SK-MEL-5 (cell line): Measurements from ENCODE around the gene PTH1R. TPM values are rescaled to one million over a fixed set of nuclear protein-coding genes. Genes with fewer than 3 reads are reported as not detected.
A peak's percentile ranks its signal among the peaks of the same experiment; 100 is the strongest.

ENCODE experiments used
- DNase-seq: peaks from one replicate; pipeline ENCODE4 v3.0.0-alpha.2; 2016; ENCODE audit warnings: low read depth, low spot score
- in situ Hi-C: cut with HindIII; loops from 2 replicates; pipeline ENCODE4 v1.10.0; 2016; ENCODE audit warnings: low sequenced_read_pairs, high pct_unique_total_duplicates, low pct_unique_long_range_greater_than_20kb
- total RNA-seq: library from RNA; depleted of rRNA; stranded (reverse); fragments of >200 nt; shearing (Covaris generic); gene quantifications from 2 replicates; pipeline ENCODE4 v1.2.3, GENCODE V29; 2014

Gene PTH1R
- total RNA-seq, 1 experiment from 2014 or later: not detected

- DNase-seq: no peak
- in situ Hi-C loops: no loop called here
Measured at GRCh38 chr3:46873521-46873920, 4.0 kb upstream of the PTH1R start.

DNA sequence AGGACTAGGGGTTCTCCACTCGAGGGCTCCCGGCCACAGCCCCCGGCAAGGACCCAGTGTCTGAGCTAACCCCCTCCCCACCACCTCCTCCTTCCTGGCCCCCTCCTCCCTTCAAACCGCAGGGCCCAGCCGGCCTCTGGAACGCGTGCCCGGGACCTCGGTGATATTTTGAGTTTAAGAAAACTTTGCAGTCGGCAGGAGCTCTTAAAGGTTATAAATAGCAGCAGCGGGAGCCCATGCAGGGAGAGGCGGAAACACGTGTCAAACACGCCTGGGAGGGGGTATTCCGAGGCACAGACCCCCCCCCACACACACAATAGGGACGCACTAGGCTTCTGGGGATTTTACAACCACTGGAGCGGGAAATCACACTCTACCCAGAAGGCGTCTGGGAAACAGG, 3.1 kb upstream of the PTH1R start:
- in situ Hi-C loops: no loop called here
- no peak for DNase-seq

- DNase-seq: no peak
- in situ Hi-C loops: no loop called here
Measured at GRCh38 chr3:46875560-46875959, 2.0 kb upstream of the PTH1R start.

- no peak for DNase-seq
- in situ Hi-C loops: no loop called here
Measured at GRCh38 chr3:46876313-46877300, 914 bp upstream of the PTH1R start.

GRCh38 chr3:46878781-46879436, 1.4 kb downstream of the PTH1R start:
- in situ Hi-C loops: no loop called here
- peak; percentile 7 for DNase-seq

GRCh38 chr3:46880884-46881595, 3.5 kb downstream of the PTH1R start:
- in situ Hi-C loops: no loop called here
- no peak for DNase-seq

GRCh38 chr3:46881596-46882376, 4.3 kb downstream of the PTH1R start:
- in situ Hi-C loops: no loop called here

GRCh38 chr3:46882377-46883053, 5.0 kb downstream of the PTH1R start:
- in situ Hi-C loops: no loop called here
- DNase-seq: no peak

More at GRCh38 chr3:46881596-46882376, 4.3 kb downstream of the PTH1R start:
- no peak for DNase-seq

DNA sequence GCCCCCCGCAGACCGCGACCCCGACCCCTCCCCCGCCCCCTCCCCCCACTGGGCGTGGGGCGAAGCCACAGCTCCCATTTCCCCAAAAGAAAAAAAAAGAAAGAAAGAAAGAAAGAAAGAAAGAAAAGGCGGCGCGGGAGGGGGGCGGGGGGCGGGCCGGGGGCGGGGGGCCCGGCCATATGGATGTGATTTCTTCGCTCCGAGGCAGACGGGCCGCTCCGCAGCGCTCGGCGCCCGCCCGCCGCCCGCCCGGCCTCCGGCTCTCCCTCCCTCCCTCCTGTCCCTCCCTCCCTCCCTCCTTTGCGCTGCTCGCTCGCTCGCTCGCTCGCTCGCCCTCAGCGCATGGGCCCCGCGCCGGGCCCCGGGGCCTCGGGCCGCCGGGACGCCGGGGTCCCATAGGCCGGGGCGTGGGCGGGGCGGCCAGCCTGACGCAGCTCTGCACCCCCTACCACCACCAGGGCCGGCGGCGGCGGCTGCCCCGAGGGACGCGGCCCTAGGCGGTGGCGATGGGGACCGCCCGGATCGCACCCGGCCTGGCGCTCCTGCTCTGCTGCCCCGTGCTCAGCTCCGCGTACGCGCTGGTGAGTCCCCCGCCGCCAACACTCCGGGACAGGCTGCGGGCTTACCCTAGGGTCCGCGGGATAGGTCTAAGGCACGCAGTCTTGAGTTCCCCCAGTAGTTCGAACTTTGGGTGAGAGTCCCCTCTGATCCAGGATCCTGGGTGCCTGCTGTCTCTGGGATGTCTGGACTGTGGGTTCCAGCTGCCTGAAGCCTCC, 5.7 kb downstream of the PTH1R start:
- no peak for DNase-seq
- in situ Hi-C loops: no loop called here

GRCh38 chr3:46883830-46884185, 6.3 kb downstream of the PTH1R start:
- DNase-seq: no peak
- in situ Hi-C loops: no loop called here

DNA sequence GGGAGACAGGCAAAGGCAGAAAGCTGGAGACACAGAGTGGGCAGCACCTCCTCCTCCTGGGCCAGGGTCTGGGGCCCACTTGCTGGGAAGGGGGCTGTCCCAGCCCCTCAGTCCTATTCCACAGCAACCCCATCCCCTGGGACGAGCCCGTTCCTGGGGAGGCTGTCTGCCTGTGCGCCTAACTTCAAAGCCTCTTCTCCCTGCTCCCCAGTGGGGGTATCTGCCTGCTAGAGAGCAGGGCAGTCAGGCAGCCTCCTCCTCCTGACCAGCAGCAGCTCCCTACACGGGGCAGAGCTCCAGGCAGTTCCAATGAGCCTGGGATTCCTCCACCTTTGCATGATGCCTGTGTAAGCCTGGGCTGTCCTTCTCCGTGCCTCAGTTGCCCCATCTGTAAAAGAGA, 6.9 kb downstream of the PTH1R start:
- in situ Hi-C loops: no loop called here
- DNase-seq: no peak

- in situ Hi-C loops: no loop called here
- no peak for DNase-seq
Measured at GRCh38 chr3:46884929-46885328, 7.4 kb downstream of the PTH1R start.

GRCh38 chr3:46885612-46886011, 8.1 kb downstream of the PTH1R start:
- no peak for DNase-seq
- in situ Hi-C loops: no loop called here

- DNase-seq: no peak
- in situ Hi-C loops: no loop called here
Measured at GRCh38 chr3:46887980-46888494, 10.5 kb downstream of the PTH1R start.

- no peak for DNase-seq
- in situ Hi-C loops: no loop called here
Measured at GRCh38 chr3:46888705-46889104, 11.2 kb downstream of the PTH1R start.

- DNase-seq: no peak
- in situ Hi-C loops: no loop called here
Measured at GRCh38 chr3:46889381-46890110, 12.0 kb downstream of the PTH1R start.
